Right lobe of liver (tissue), 6 donors: ENCODE data around the gene RPL37A. TPM values are rescaled to one million over a fixed set of nuclear protein-coding genes. Genes with fewer than 3 reads are reported as not detected.
A peak's percentile ranks its signal among the peaks of the same experiment; 100 is the strongest.

Experiments used
- ATAC-seq, 4 donors: fragments of 200-7000 bp; cut with Tn5 transposase; one replicate each; pipeline ENCODE4 v1.9.1; 2020; ENCODE audit warnings: mild to moderate bottlenecking in 4 of 4, moderate library complexity in 4 of 4
- DNase-seq, 3 donors: peaks; one replicate each; pipeline ENCODE4 v3.0.0-alpha.2; 2020
- H3K27ac ChIP-seq, 3 donors: fragments of 200-600 bp; one replicate each; pipeline ENCODE4 v1.8.0; 2022
- H3K27me3 ChIP-seq, 2 donors: fragments of 200-600 bp; one replicate each; pipeline ENCODE4 v1.8.0; 2022
- H3K36me3 ChIP-seq, 4 donors: fragments of 200-600 bp; sonication (generic) in 1 of 4; one replicate each; pipeline versions ENCODE4 v1.5.1 to v1.8.0; 2017 to 2022; ENCODE audit warnings: control low read depth in 1 of 4
- H3K4me1 ChIP-seq, 4 donors: fragments of 200-600 bp; sonication (generic) in 1 of 4; one replicate each; pipeline versions ENCODE4 v1.5.1 to v1.8.0; 2017 to 2022; ENCODE audit warnings: control low read depth in 1 of 4
- H3K4me3 ChIP-seq, 3 donors: fragments of 200-600 bp; one replicate each; pipeline ENCODE4 v1.8.0; 2022
- H3K9me3 ChIP-seq, 4 donors: fragments of 200-600 bp; sonication (generic) in 1 of 4; one replicate each; pipeline versions ENCODE4 v1.5.1 to v1.8.0; 2017 to 2022; ENCODE audit warnings: control low read depth in 1 of 4
- CTCF ChIP-seq, 4 donors: fragments of 200-600 bp in 3 of 4; fragments of 450-650 bp in 1 of 4; IDR thresholded peaks; one replicate each; pipeline versions ENCODE4 v1.5.1 to v1.8.0; 2016 to 2022; ENCODE audit warnings: antibody characterized with exemption in 4 of 4, mild to moderate bottlenecking in 2 of 4
- POLR2A ChIP-seq: fragments of 450-650 bp; IDR thresholded peaks from one replicate; pipeline ENCODE4 v1.6.1; 2017; ENCODE audit warnings: antibody characterized with exemption, mild to moderate bottlenecking
- WGBS: methylation state at CpG from one replicate; pipeline ENCODE4 v1.1.6; 2018; ENCODE audit warnings: low coverage, low lambda C conversion rate; ENCODE audit not compliant: insufficient coverage; ENCODE audit errors: missing lambda C conversion rate; 5-methylcytosine and 5-hydroxymethylcytosine counted together
- intact Hi-C, 2 donors: fragments of 100-400 bp; cut with DNase I; formaldehyde crosslinking; loops; one replicate each; pipeline versions ENCODE4 v1.11.2 to v1.14.1; 2022
- long read RNA-seq: library from polyadenylated mRNA; unstranded; transcript quantifications from one replicate; pipeline ENCODE4 v2.0.0, GENCODE V29; 2019
- total RNA-seq, 6 experiments: library from RNA; depleted of rRNA in 2 of 6; stranded (reverse); fragments of >200 nt in 2 of 6; fragmentation: NEBNext Ultra II Directional in 3 of 6; extraction: Animal tissue kit (Norgen Biotek cat#: 25700) in 3 of 6; gene quantifications; one replicate each; pipeline versions ENCODE4 v1.1.0 to v1.2.4, GENCODE V29; 2016 to 2023
- donor health status: DM: no; HTN: yes; CAD: no.
- donor health status: DM: no; HTN: no; CAD: no.
- donor health status: DM: no; HTN: no; CAD: no.
- donor health status: DM: no; HTN: yes; CAD: no.
- donor health status: DM: no; HTN: yes; CAD: no.

Gene RPL37A
- total RNA-seq: 100 to 1,000 TPM; 383 to 894 (median 710) TPM
- long read RNA-seq, transcript RPL37A-210 (4 exons, 3,647 nt): major isoform, 480 of 516 reads
- long read RNA-seq, transcript RPL37A-201 (3 exons, 742 nt): minor isoform, 31 of 516 reads
- long read RNA-seq, partial matches to known transcripts: 0 of 516 reads
- long read RNA-seq, other reads (novel, unspliced or antisense): 4 of 516 reads

GRCh38 chr2:216498379-216499352, at the start of gene RPL37A:
Gene RPL37A (plus strand): TSS chr2:216498844. CDS start chr2:216498875, 31 bp downstream.
- H3K36me3 ChIP-seq: peaks cover 8 to 40% (median 25%) of the 10 kb centered on the region in 4 donors
- peak; percentile 84 for TF ChIP-seq POLR2A
- no peak for TF ChIP-seq CTCF (IDR thresholded peaks at IDR 0.05)
- WGBS: 0% methylated on average over 38 of the region's 54 CpGs
- peak within 1 kb of the TSS; percentile 44 to 67 (median 55) for H3K27ac ChIP-seq
- ATAC-seq: peak; percentile 97 to 99 (median 98)
- peaks cover 0 to 16% (median 7%) of the 10 kb centered on the region in 4 donors for H3K4me1 ChIP-seq
- intact Hi-C loops: no loop called here
- peak; percentile 94 to 95 (median 95) for DNase-seq
- peak within 1 kb of the TSS; percentile 68 to 84 (median 81) for H3K4me3 ChIP-seq
- no peaks in the 10 kb centered on the region for H3K27me3 ChIP-seq
- no peaks in the 10 kb centered on the region for H3K9me3 ChIP-seq

- H3K36me3 ChIP-seq: peaks cover 0 to 55% (median 9%) of the 10 kb centered on the region in 4 donors
- intact Hi-C loops: no loop called here
- ATAC-seq (no peak), DNase-seq (no peak)
- no peak overlapping the region for H3K4me3 ChIP-seq
- H3K9me3 ChIP-seq: no peaks in the 10 kb centered on the region
- H3K4me1 ChIP-seq: no peaks in the 10 kb centered on the region
- H3K27me3 ChIP-seq: no peaks in the 10 kb centered on the region
- TF ChIP-seq CTCF (IDR thresholded peaks at IDR 0.05) (no peak), POLR2A (no peak)
- H3K27ac ChIP-seq: no peak overlapping the region
Measured at GRCh38 chr2:216450346-216450745, 48.3 kb upstream of the RPL37A start.

- Histone ChIP-seq H3K4me3 (no peak overlapping the region), H3K4me1 (no peaks in the 10 kb centered on the region), H3K36me3 (peaks cover 0 to 55% (median 10%) of the 10 kb centered on the region in 4 donors), H3K9me3 (no peaks in the 10 kb centered on the region), H3K27me3 (no peaks in the 10 kb centered on the region), H3K27ac (no peak overlapping the region)
- no peak for DNase-seq
- TF ChIP-seq CTCF (IDR thresholded peaks at IDR 0.05): no peak
- no peak for TF ChIP-seq POLR2A
- 100% methylated on average over 1 of the region's 7 CpGs for WGBS
- intact Hi-C loops: no loop called here
- ATAC-seq: no peak
Measured at GRCh38 chr2:216450784-216451183, 47.9 kb upstream of the RPL37A start.

GRCh38 chr2:216453955-216454614, 44.6 kb upstream of the RPL37A start:
- 96% methylated on average over 4 of the region's 4 CpGs for WGBS
- Histone ChIP-seq H3K4me1 (no peaks in the 10 kb centered on the region), H3K27ac (no peak overlapping the region), H3K36me3 (peaks cover 0 to 27% (median 6%) of the 10 kb centered on the region in 4 donors), H3K27me3 (no peaks in the 10 kb centered on the region), H3K4me3 (no peak overlapping the region), H3K9me3 (no peaks in the 10 kb centered on the region)
- TF ChIP-seq CTCF (IDR thresholded peaks at IDR 0.05) (no peak), POLR2A (no peak)
- no peak for ATAC-seq
- intact Hi-C loops: no loop called here
- no peak for DNase-seq
